Heart right ventricle (tissue), 16 donors: ENCODE data around the gene KRTAP4-8. TPM values are rescaled to one million over a fixed set of nuclear protein-coding genes. Genes with fewer than 3 reads are reported as not detected.
"Not testable (repeated sequence)": the region's sequence is repeated elsewhere in the genome, so short reads cannot be mapped to it uniquely, and the experiment has no call there.

Experiments used
- ATAC-seq, 8 donors: fragments of 200-7000 bp; cut with Tn5 transposase; one replicate each; pipeline ENCODE4 v1.9.1; 2020; ENCODE audit warnings: mild to moderate bottlenecking in 8 of 8, moderate library complexity in 8 of 8, moderate number of reproducible peaks in 1 of 8
- DNase-seq, 2 donors: peaks; one replicate each; pipeline ENCODE4 v3.0.0-alpha.2; 2020
- H3K27ac ChIP-seq, 10 donors: fragments of 200-600 bp; sonication (generic) in 2 of 10; one replicate each; pipeline versions ENCODE4 v1.5.0 to v1.8.0; 2020 to 2022; ENCODE audit warnings: mild to moderate bottlenecking in 3 of 10
- H3K27me3 ChIP-seq, 7 donors: fragments of 200-600 bp; one replicate each; pipeline ENCODE4 v1.8.0; 2021 to 2022; ENCODE audit warnings: mild to moderate bottlenecking in 2 of 7
- H3K36me3 ChIP-seq, 9 donors: fragments of 200-600 bp; sonication (generic) in 1 of 9; one replicate each; pipeline versions ENCODE4 v1.5.0 to v1.8.0; 2020 to 2022; ENCODE audit warnings: mild to moderate bottlenecking in 2 of 9
- H3K4me1 ChIP-seq, 9 donors: fragments of 200-600 bp; sonication (generic) in 1 of 9; one replicate each; pipeline versions ENCODE4 v1.5.0 to v1.8.0; 2020 to 2022; ENCODE audit warnings: mild to moderate bottlenecking in 4 of 9
- H3K4me3 ChIP-seq, 10 donors: fragments of 200-600 bp; sonication (generic) in 2 of 10; one replicate each; pipeline versions ENCODE4 v1.5.0 to v1.8.0; 2020 to 2022; ENCODE audit warnings: mild to moderate bottlenecking in 7 of 10, moderate library complexity in 2 of 10
- H3K9me3 ChIP-seq, 11 donors: fragments of 200-600 bp in 10 of 11; sonication (generic) in 2 of 11; one replicate each; pipeline versions ENCODE4 v1.5.0 to v1.8.0; 2013 to 2022; ENCODE audit warnings: mild to moderate bottlenecking in 2 of 11, control low read depth in 1 of 11, moderate library complexity in 1 of 11
- CTCF ChIP-seq, 9 donors: fragments of 200-600 bp; sonication (generic) in 2 of 9; IDR thresholded peaks; one replicate each; pipeline versions ENCODE4 v1.5.0 to v1.8.0; 2021 to 2022; ENCODE audit warnings: antibody characterized with exemption in 9 of 9, mild to moderate bottlenecking in 5 of 9, moderate library complexity in 1 of 9
- WGBS, 2 donors: extraction: QIAGEN DNeasy Blood & Tissue Kit; methylation state at CpG; one replicate each; pipeline ENCODE4 v1.1.7; 2013; ENCODE audit warnings: inconsistent platforms in 1 of 2; 5-methylcytosine and 5-hydroxymethylcytosine counted together
- intact Hi-C, 10 donors: fragments of 100-400 bp; cut with DNase I; formaldehyde crosslinking; loops; one replicate each; pipeline versions ENCODE4 v1.11.1 to v1.14.2; 2022
- polyA plus RNA-seq, 2 donors: library from polyadenylated mRNA; stranded (reverse); fragments of 200-250 nt; gene quantifications; one replicate each; pipeline ENCODE4 v1.2.3, GENCODE V29; 2013
- total RNA-seq, 10 donors: library from RNA; stranded (reverse); fragmentation: NEBNext Ultra II Directional in 3 of 10; extraction: Animal tissue kit (Norgen Biotek cat#: 25700) in 3 of 10; gene quantifications; one replicate each; pipeline versions ENCODE4 v1.2.1 to v1.2.4, GENCODE V29; 2021 to 2023
- donor health status: Arrhythmogenic right ventricular cardiomyopathy.
- donor health status: ischemic (EF 13 %, LVEDD 7.1; RV severe dilation, severe dysfunction).
- donor health status: healthy with polysubstance abuse.
- donor health status: DM: no; HTN: yes; CAD: no.
- donor health status: DM: no; HTN: no; CAD: no.
- donor health status: ischemic (EF 25% LVEDD 6.9; RV normal size, moderate dysfunction).
- donor health status: ischemic (EF 25% LVEDD 5.7; RV mildly dilated, moderate dysfunction).
- donor health status: healthy.
- donor health status: DM: yes; HTN: yes; CAD: no.
- donor health status: Ischemic cardiomyopathy.
- donor health status: ischemic (EF 35%, LVEDD 5.7; RV mildly dilated, moderate dysfunction).
- donor health status: nonischemic (EF 11% LVEDD 7.7; RV severe dilation, severe dysfunction).
- donor health status: DM: yes; HTN: yes; CAD: no.
- donor health status: PGD.
- donor health status: ischemic (EF 29% LVEDD 5.4; RV normal size, mild dysfunction).
- donor health status: nonischemic (EF 23%, LVEDD 6.1; RV moderate dilation, normal function).

KRTAP4-8 gene
- total and polyA plus RNA-seq, 12 donors, result not detected

GRCh38 chr17:41111151-41111885, 13.4 kb upstream of the KRTAP4-8 start:
- Histone ChIP-seq H3K27ac (no peak overlapping the region), H3K4me3 (no peak overlapping the region), H3K9me3 (peaks cover 0 to 11% (median 0%) of the 10 kb centered on the region in 11 donors), H3K4me1 (no peaks in the 10 kb centered on the region), H3K36me3 (no peaks in the 10 kb centered on the region), H3K27me3 (peaks cover 0 to 32% (median 0%) of the 10 kb centered on the region in 7 donors)
- intact Hi-C loops, result no loop called here
- WGBS, 2 donors, result 68 to 69% methylated on average over 2 of the region's 2 CpGs
- ATAC-seq (no peak), DNase-seq (no peak)
- TF ChIP-seq CTCF (IDR thresholded peaks at IDR 0.05), result no peak

- peaks cover 0 to 29% (median 0%) of the 10 kb centered on the region in 7 donors for H3K27me3 ChIP-seq
- 30 to 31% methylated on average over 1 of the region's 1 CpG for WGBS, 2 donors
- DNase-seq, intact Hi-C loops, H3K4me1 ChIP-seq, ATAC-seq, H3K4me3 ChIP-seq, H3K27ac ChIP-seq, H3K36me3 ChIP-seq: not testable (repeated sequence)
- peaks cover 0 to 11% (median 0%) of the 10 kb centered on the region in 11 donors for H3K9me3 ChIP-seq
Measured at GRCh38 chr17:41108728-41109386, 10.9 kb upstream of the KRTAP4-8 start.

- DNase-seq (no peak), ATAC-seq (no peak)
- Histone ChIP-seq H3K36me3 (no peaks in the 10 kb centered on the region), H3K4me1 (no peaks in the 10 kb centered on the region), H3K4me3 (no peak overlapping the region), H3K27ac (no peak overlapping the region), H3K27me3 (peaks cover 0 to 32% (median 0%) of the 10 kb centered on the region in 7 donors), H3K9me3 (peaks cover 0 to 8% (median 0%) of the 10 kb centered on the region in 11 donors)
- 64 to 79% methylated on average over 1 of the region's 1 CpG for WGBS, 2 donors
- no peak for TF ChIP-seq CTCF (IDR thresholded peaks at IDR 0.05)
- intact Hi-C loops, result no loop called here
Measured at GRCh38 chr17:41107941-41108450, 10.1 kb upstream of the KRTAP4-8 start.

GRCh38 chr17:41105347-41105746, 7.4 kb upstream of the KRTAP4-8 start, which contains the start of gene KRTAP4-9:
KRTAP4-9 (plus strand) TSS chr17:41105389; CDS start chr17:41105389, 0 bp downstream.
- ATAC-seq, intact Hi-C loops, H3K4me1 ChIP-seq, H3K4me3 ChIP-seq, H3K36me3 ChIP-seq, DNase-seq, H3K27ac ChIP-seq, H3K9me3 ChIP-seq: not testable (repeated sequence)
- WGBS, 2 donors, result 59 to 64% methylated on average over 10 of the region's 10 CpGs
- peaks cover 0 to 34% (median 6%) of the 10 kb centered on the region in 7 donors for H3K27me3 ChIP-seq

- H3K4me1 ChIP-seq, H3K4me3 ChIP-seq, H3K27ac ChIP-seq, H3K36me3 ChIP-seq, DNase-seq, intact Hi-C loops, ATAC-seq, H3K9me3 ChIP-seq: not testable (repeated sequence)
- 76 to 77% methylated on average over 2 of the region's 2 CpGs for WGBS, 2 donors
- H3K27me3 ChIP-seq, result peaks cover 0 to 37% (median 8%) of the 10 kb centered on the region in 7 donors
Measured at GRCh38 chr17:41104386-41105038, 6.6 kb upstream of the KRTAP4-8 start.
